Measurements from ENCODE around the gene FRMD4A. TPM values are rescaled to one million over a fixed set of nuclear protein-coding genes. Genes with fewer than 3 reads are reported as not detected.

FRMD4A gene
- total RNA-seq, 1 donor from 2014 or later = 236 TPM

GRCh38 chr10:14358886-14359573 lies 28.3 kb upstream of the FRMD4A start:
- no peaks in the 10 kb centered on the region for H3K36me3 Mint-ChIP-seq (ENCODE audit: unreplicated experiment)
- no peak for TF ChIP-seq CTCF (IDR thresholded peaks at IDR 0.05)
- H3K4me3 Mint-ChIP-seq (ENCODE audit: unreplicated experiment) = no peak overlapping the region
- H3K9me3 Mint-ChIP-seq (ENCODE audit: unreplicated experiment) = no peaks in the 10 kb centered on the region
- H3K27me3 Mint-ChIP-seq (ENCODE audit: unreplicated experiment) = no peaks in the 10 kb centered on the region
- DNase-seq (ENCODE audit: extremely low spot score, unreplicated experiment) = peak; percentile 48
- H3K4me1 Mint-ChIP-seq (ENCODE audit: unreplicated experiment) = peaks cover 71% of the 10 kb centered on the region
- peak overlapping the region; percentile 24 for H3K27ac Mint-ChIP-seq (ENCODE audit: unreplicated experiment)

GRCh38 chr10:14356921-14357320 lies 26.2 kb upstream of the FRMD4A start:
- H3K9me3 Mint-ChIP-seq (ENCODE audit: unreplicated experiment) = no peaks in the 10 kb centered on the region
- H3K4me1 Mint-ChIP-seq (ENCODE audit: unreplicated experiment) = peaks cover 62% of the 10 kb centered on the region
- no peak for TF ChIP-seq CTCF (IDR thresholded peaks at IDR 0.05)
- peak overlapping the region; percentile 86 for H3K27ac Mint-ChIP-seq (ENCODE audit: unreplicated experiment)
- no peak for DNase-seq (ENCODE audit: extremely low spot score, unreplicated experiment)
- no peaks in the 10 kb centered on the region for H3K36me3 Mint-ChIP-seq (ENCODE audit: unreplicated experiment)
- no peaks in the 10 kb centered on the region for H3K27me3 Mint-ChIP-seq (ENCODE audit: unreplicated experiment)
- H3K4me3 Mint-ChIP-seq (ENCODE audit: unreplicated experiment) = no peak overlapping the region

- Mint-ChIP-seq H3K27me3 (ENCODE audit: unreplicated experiment) (no peaks in the 10 kb centered on the region), H3K27ac (ENCODE audit: unreplicated experiment) (no peak overlapping the region), H3K4me1 (ENCODE audit: unreplicated experiment) (peaks cover 50% of the 10 kb centered on the region), H3K4me3 (ENCODE audit: unreplicated experiment) (no peak overlapping the region), H3K36me3 (ENCODE audit: unreplicated experiment) (no peaks in the 10 kb centered on the region), H3K9me3 (ENCODE audit: unreplicated experiment) (no peaks in the 10 kb centered on the region)
- DNase-seq (ENCODE audit: extremely low spot score, unreplicated experiment) = peak; percentile 62
- TF ChIP-seq CTCF (IDR thresholded peaks at IDR 0.05) = no peak
Observed at GRCh38 chr10:14355750-14356149, 25.0 kb upstream of the FRMD4A start.

- Mint-ChIP-seq H3K4me1 (ENCODE audit: unreplicated experiment) (peaks cover 49% of the 10 kb centered on the region), H3K4me3 (ENCODE audit: unreplicated experiment) (no peak overlapping the region), H3K36me3 (ENCODE audit: unreplicated experiment) (no peaks in the 10 kb centered on the region), H3K9me3 (ENCODE audit: unreplicated experiment) (no peaks in the 10 kb centered on the region), H3K27ac (ENCODE audit: unreplicated experiment) (no peak overlapping the region), H3K27me3 (ENCODE audit: unreplicated experiment) (no peaks in the 10 kb centered on the region)
- TF ChIP-seq CTCF (IDR thresholded peaks at IDR 0.05) = no peak
- no peak for DNase-seq (ENCODE audit: extremely low spot score, unreplicated experiment)
Observed at GRCh38 chr10:14353291-14353913, 22.7 kb upstream of the FRMD4A start.

GRCh38 chr10:14350006-14350405 lies 19.3 kb upstream of the FRMD4A start:
- DNase-seq (ENCODE audit: extremely low spot score, unreplicated experiment) = no peak
- H3K36me3 Mint-ChIP-seq (ENCODE audit: unreplicated experiment) = peaks cover 3% of the 10 kb centered on the region
- H3K4me3 Mint-ChIP-seq (ENCODE audit: unreplicated experiment) = no peak overlapping the region
- no peak overlapping the region for H3K27ac Mint-ChIP-seq (ENCODE audit: unreplicated experiment)
- H3K27me3 Mint-ChIP-seq (ENCODE audit: unreplicated experiment) = no peaks in the 10 kb centered on the region
- no peak for TF ChIP-seq CTCF (IDR thresholded peaks at IDR 0.05)
- peaks cover 26% of the 10 kb centered on the region for H3K4me1 Mint-ChIP-seq (ENCODE audit: unreplicated experiment)
- H3K9me3 Mint-ChIP-seq (ENCODE audit: unreplicated experiment) = peaks cover 4% of the 10 kb centered on the region

Data from osteocyte (in vitro differentiated cells).